NCI-H510A (cell line): ENCODE measurements around the gene AFG1L.

ENCODE experiments used
- DNase-seq: peaks from one replicate; lab custom pipeline; 2025; lab: John Stamatoyannopoulos, UW

The AFG1L gene

GRCh38 chr6:108453601-108454185 lies 158.8 kb downstream of the AFG1L start:
- DNase-seq: no peak

- DNase-seq: no peak
Measured at GRCh38 chr6:108454356-108454755, 159.5 kb downstream of the AFG1L start.

- no peak for DNase-seq
Measured at GRCh38 chr6:108455688-108456087, 160.8 kb downstream of the AFG1L start.

GRCh38 chr6:108463784-108464183 lies 168.9 kb downstream of the AFG1L start:
- DNase-seq: no peak

GRCh38 chr6:108464418-108465097 lies 169.7 kb downstream of the AFG1L start:
- DNase-seq: no peak

- DNase-seq: no peak
Measured at GRCh38 chr6:108465098-108465495, 170.2 kb downstream of the AFG1L start.

GRCh38 chr6:108468346-108468745 lies 173.5 kb downstream of the AFG1L start:
- DNase-seq: no peak

GRCh38 chr6:108469316-108469715 lies 174.5 kb downstream of the AFG1L start:
- no peak for DNase-seq

GRCh38 chr6:108473197-108473596 lies 178.3 kb downstream of the AFG1L start:
- DNase-seq: no peak

GRCh38 chr6:108476376-108476775 lies 181.5 kb downstream of the AFG1L start:
- no peak for DNase-seq

GRCh38 chr6:108476847-108477430 lies 182.1 kb downstream of the AFG1L start:
- no peak for DNase-seq

- DNase-seq: no peak
Measured at GRCh38 chr6:108482559-108482958, 187.7 kb downstream of the AFG1L start.

- DNase-seq: no peak
Measured at GRCh38 chr6:108484016-108484415, 189.2 kb downstream of the AFG1L start.

- no peak for DNase-seq
Measured at GRCh38 chr6:108489699-108490098, 194.8 kb downstream of the AFG1L start.

- no peak for DNase-seq
Measured at GRCh38 chr6:108492131-108492766, 197.4 kb downstream of the AFG1L start.

GRCh38 chr6:108494434-108494833 lies 199.6 kb downstream of the AFG1L start:
- DNase-seq: no peak

GRCh38 chr6:108497883-108498282 lies 203.0 kb downstream of the AFG1L start:
- no peak for DNase-seq

GRCh38 chr6:108501559-108501958 lies 206.7 kb downstream of the AFG1L start:
- DNase-seq: no peak

GRCh38 chr6:108502832-108503231 lies 208.0 kb downstream of the AFG1L start:
- DNase-seq: no peak

- DNase-seq: no peak
Measured at GRCh38 chr6:108507316-108507715, 212.5 kb downstream of the AFG1L start.

GRCh38 chr6:108510461-108511319 lies 215.8 kb downstream of the AFG1L start:
- no peak for DNase-seq
